HepG2 (cell line): ENCODE results near the gene LRGUK. TPM values are rescaled to one million over a fixed set of nuclear protein-coding genes. Genes with fewer than 3 reads are reported as not detected.

ENCODE experiments used
- ATAC-seq: fragments of 200-7000 bp; cut with Tn5 transposase; 3 replicates; pipeline ENCODE4 v1.9.1; 2020; ENCODE audit warnings: mild to moderate bottlenecking, moderate library complexity
- BruUV-seq: library from RNA; stranded (reverse); fragments of 400-500 nt; replicated peaks from 2 replicates; lab custom pipeline; 2021; lab: Mats Ljungman, UMichigan
- CTCF ChIA-PET: fragments of 300-600 bp; formaldehyde crosslinking; extraction: SDS; loops from one replicate; lab custom pipeline; 2021; ENCODE audit warnings: low total read pairs, inconsistent platforms, low intra/inter-chr PET ratio; lab: Yijun Ruan, JAX
- POLR2A ChIA-PET: fragments of 350-600 bp; sonication (Branson Sonifier 250); formaldehyde crosslinking; loops from one replicate; lab custom pipeline; 2020; ENCODE audit warnings: antibody characterized with exemption, inconsistent platforms; lab: Yijun Ruan, JAX
- DNase-seq: peaks from one replicate; pipeline ENCODE4 v3.0.0-alpha.2; 2015; ENCODE audit warnings: low spot score
- FAIRE-seq: peaks from 3 replicates; lab custom pipeline; 2011; peaks lifted over from hg19 to GRCh38; lab: Jason Lieb, UNC
- H2AFZ ChIP-seq: one replicate; pipeline ENCODE4 v1.6.1; 2011; ENCODE audit warnings: low read length, inconsistent platforms
- H3K27ac ChIP-seq: fragments of 300-600 bp; 3 replicates; pipeline ENCODE4 v1.8.0; 2011; ENCODE audit warnings: mixed run types, mild to moderate bottlenecking, mixed read lengths, low read length, inconsistent platforms; ENCODE audit not compliant: insufficient read depth; ENCODE audit errors: extremely low read length
- H3K27me3 ChIP-seq, 2 experiments: fragments of 200-600 bp in 1 of 2; 2 replicates in 1 of 2; 3 replicates in 1 of 2; pipeline versions ENCODE4 v1.6.0 to v1.8.0; 2011; ENCODE audit warnings: low read length in 2 of 2, mild to moderate bottlenecking in 2 of 2, moderate library complexity in 2 of 2, inconsistent platforms in 1 of 2; ENCODE audit not compliant: insufficient read depth in 2 of 2, control insufficient read depth in 1 of 2
- H3K36me3 ChIP-seq, 2 experiments: fragments of 200-600 bp in 1 of 2; replicated peaks in 1 of 2; 2 replicates in 1 of 2; 3 replicates in 1 of 2; pipeline versions ENCODE4 v1.5.1 to v1.8.0; 2011; ENCODE audit warnings: low read length in 2 of 2, inconsistent platforms in 1 of 2; ENCODE audit not compliant: insufficient read depth in 2 of 2, control insufficient read depth in 1 of 2
- H3K4me1 ChIP-seq: 2 replicates; pipeline ENCODE4 v1.5.1; 2012; ENCODE audit warnings: low read length, inconsistent platforms; ENCODE audit not compliant: insufficient read depth
- H3K4me2 ChIP-seq: 2 replicates; pipeline ENCODE4 v1.6.0; 2011; ENCODE audit warnings: low read depth, low read length, inconsistent platforms
- H3K4me3 ChIP-seq, 3 experiments: fragments of 200-600 bp in 1 of 3; sonication (generic), shearing (Covaris generic) in 1 of 3; replicated peaks in 1 of 3; 2 replicates each; pipeline ENCODE4 v1.5.1; 2011 to 2016; ENCODE audit warnings: low read length in 3 of 3, inconsistent platforms in 2 of 3, low read depth in 2 of 3, mild to moderate bottlenecking in 2 of 3, control low read depth in 1 of 3, mixed read lengths in 1 of 3; ENCODE audit not compliant: insufficient read depth in 1 of 3
- H3K79me2 ChIP-seq: one replicate; pipeline ENCODE4 v1.6.1; 2011; ENCODE audit warnings: low read length, inconsistent platforms; ENCODE audit not compliant: insufficient read depth
- H3K9ac ChIP-seq: 2 replicates; pipeline ENCODE4 v1.6.0; 2011; ENCODE audit warnings: mild to moderate bottlenecking, low read depth, low read length, inconsistent platforms; ENCODE audit not compliant: insufficient read depth
- H3K9me3 ChIP-seq: 2 replicates; pipeline ENCODE4 v1.5.1; 2012; ENCODE audit warnings: mild to moderate bottlenecking, low read length
- H4K20me1 ChIP-seq: 2 replicates; pipeline ENCODE4 v1.6.0; 2011; ENCODE audit warnings: inconsistent platforms, mild to moderate bottlenecking, low read length, moderate library complexity; ENCODE audit not compliant: insufficient read depth
- ARNT ChIP-seq: fragments of 450-650 bp; IDR thresholded peaks from 2 replicates; pipeline ENCODE4 v1.6.1; 2017
- ATRX ChIP-seq: sonication (generic); formaldehyde crosslinking; IDR thresholded peaks from 2 replicates; pipeline ENCODE4 v1.4.0; 2020; ENCODE audit warnings: missing genetic modification reagents, borderline replicate concordance
- FOXM1 ChIP-seq: sonication (generic); formaldehyde crosslinking; IDR thresholded peaks from 2 replicates; pipeline ENCODE4 v1.5.0; 2020; ENCODE audit warnings: missing genetic modification reagents
- HDAC6 ChIP-seq: fragments of 200-600 bp; sonication (generic); IDR thresholded peaks from 2 replicates; pipeline ENCODE4 v1.7.0; 2017; ENCODE audit warnings: mild to moderate bottlenecking, antibody characterized with exemption, low read length, low read depth
- MED1 ChIP-seq: sonication (generic); formaldehyde crosslinking; IDR thresholded peaks from 2 replicates; pipeline ENCODE4 v1.4.0; 2020; ENCODE audit warnings: missing genetic modification reagents
- MEIS1 ChIP-seq: sonication (generic); formaldehyde crosslinking; IDR thresholded peaks from 2 replicates; pipeline ENCODE4 v1.9.0; 2021; ENCODE audit warnings: mild to moderate bottlenecking, missing genetic modification reagents, moderate library complexity, borderline replicate concordance
- PREB ChIP-seq: sonication (generic); formaldehyde crosslinking; IDR thresholded peaks from 2 replicates; pipeline ENCODE4 v1.4.0; 2020; ENCODE audit warnings: missing genetic modification reagents
- RFX1 ChIP-seq: fragments of 450-650 bp; IDR thresholded peaks from 2 replicates; pipeline ENCODE4 v1.6.1; 2017
- SIX4 ChIP-seq: sonication (generic); formaldehyde crosslinking; IDR thresholded peaks from 2 replicates; pipeline ENCODE4 v1.4.0; 2020; ENCODE audit warnings: missing genetic modification reagents
- STAG1 ChIP-seq: sonication (generic); formaldehyde crosslinking; IDR thresholded peaks from 2 replicates; pipeline ENCODE4 v1.4.0; 2020; ENCODE audit warnings: missing genetic modification reagents
- ZBTB42 ChIP-seq: sonication (generic); formaldehyde crosslinking; IDR thresholded peaks from 2 replicates; pipeline ENCODE4 v1.5.0; 2020; ENCODE audit warnings: mild to moderate bottlenecking, missing genetic modification reagents
- ZNF225 ChIP-seq: sonication (generic); formaldehyde crosslinking; IDR thresholded peaks from 2 replicates; pipeline ENCODE4 v1.4.0; 2020; ENCODE audit warnings: mild to moderate bottlenecking, missing genetic modification reagents
- ZNF501 ChIP-seq: sonication (generic); formaldehyde crosslinking; IDR thresholded peaks from 2 replicates; pipeline ENCODE4 v1.5.1; 2020; ENCODE audit warnings: mild to moderate bottlenecking, moderate library complexity, missing genetic modification reagents
- ZNF530 ChIP-seq: sonication (generic); formaldehyde crosslinking; IDR thresholded peaks from 2 replicates; pipeline ENCODE4 v1.5.0; 2020; ENCODE audit warnings: low read depth, mild to moderate bottlenecking, missing genetic modification reagents
- ZNF670 ChIP-seq: sonication (generic); formaldehyde crosslinking; IDR thresholded peaks from 2 replicates; pipeline ENCODE4 v1.8.0; 2022; ENCODE audit warnings: mild to moderate bottlenecking, missing genetic modification reagents, borderline replicate concordance
- ZNF747 ChIP-seq: sonication (generic); formaldehyde crosslinking; IDR thresholded peaks from 2 replicates; pipeline ENCODE4 v1.8.1; 2023; ENCODE audit warnings: missing genetic modification reagents, mild to moderate bottlenecking, borderline replicate concordance
- WGBS: methylation state at CpG from one replicate; pipeline ENCODE4 v1.1.6; 2017; ENCODE audit warnings: low lambda C conversion rate; 5-methylcytosine and 5-hydroxymethylcytosine counted together
- in situ Hi-C: cut with HindIII; loops from 2 replicates; pipeline ENCODE4 v1.10.0; 2017; ENCODE audit warnings: low pct_unique_long_range_greater_than_20kb; ENCODE audit not compliant: extremely low pct_ligation_motif_present
- intact Hi-C: fragments of 100-400 bp; cut with micrococcal nuclease; formaldehyde crosslinking; loops from one replicate; pipeline ENCODE4 v1.10.0; 2022; ENCODE audit not compliant: unreplicated experiment
- polyA plus RNA-seq, 8 experiments: library from polyadenylated mRNA; depleted of rRNA in 3 of 8; stranded (reverse) in 7 of 8; unstranded in 1 of 8; fragments of >200 nt; fragmentation: Illumina TruSeq in 4 of 8; extraction: Trizol in 4 of 8; gene quantifications; 2 replicates each; pipeline versions ENCODE4 v1.2.1 to v1.2.3, GENCODE V29; 2011 to 2016; ENCODE audit warnings: low read depth in 4 of 8, missing spikeins in 1 of 8, mixed read lengths in 1 of 8; ENCODE audit not compliant: insufficient read depth in 1 of 8
- total RNA-seq, 5 experiments: library from RNA; depleted of rRNA; stranded (reverse); fragments of >200 nt; fragmentation: Illumina TruSeq; extraction: Trizol; gene quantifications; 2 replicates each; pipeline ENCODE4 v1.2.3, GENCODE V29; 2016; ENCODE audit warnings: low read depth in 1 of 5
- TF ChIP-seq, protein P1 (sequence below): IDR thresholded peaks from 2 replicates; pipeline ENCODE4 v1.6.1; 2016; ENCODE audit warnings: mild to moderate bottlenecking, missing biosample characterization, missing genetic modification reagents
- TF ChIP-seq, protein P2 (sequence below): sonication (generic); formaldehyde crosslinking; IDR thresholded peaks from 2 replicates; pipeline ENCODE4 v1.5.1; 2020; ENCODE audit warnings: missing genetic modification reagents, mild to moderate bottlenecking, borderline replicate concordance

LRGUK gene
- total and polyA plus RNA-seq, 2 of the 13 experiments (the other 11 are each of a cell fraction or from before 2014, with no cell fraction given): 0.18 to 0.20 TPM

DNA sequence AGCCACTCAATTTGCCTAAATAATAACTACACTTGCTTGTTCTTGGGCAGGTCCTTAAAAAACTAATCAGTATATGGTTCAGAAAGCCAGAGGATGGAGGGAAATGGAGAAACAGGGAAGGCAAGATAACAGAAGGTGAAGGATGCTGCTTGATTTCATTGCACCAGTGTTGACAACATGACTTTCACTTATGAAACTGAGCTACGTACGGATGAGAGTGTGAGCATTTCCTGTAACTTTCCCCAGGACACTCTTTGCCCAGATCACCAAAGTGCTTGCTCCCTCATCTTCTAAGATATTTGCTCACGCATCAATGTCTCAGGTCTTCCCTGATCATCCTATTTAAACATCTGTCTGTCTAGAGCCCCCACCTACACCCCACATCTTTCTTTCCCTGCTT, 152.2 kb downstream of the LRGUK start:
- H2AFZ ChIP-seq: no peak overlapping the region
- no peak overlapping the region for H3K4me3 ChIP-seq
- intact Hi-C loops (no loop called here), in situ Hi-C loops (no loop called here)
- peaks cover 6% of the 10 kb centered on the region; the same call in 1 of the 2 replicates for H3K4me1 ChIP-seq
- H3K79me2 ChIP-seq: no peaks in the 10 kb centered on the region
- no peaks in the 10 kb centered on the region for H4K20me1 ChIP-seq
- H3K27ac ChIP-seq: no peak overlapping the region
- H3K27me3 ChIP-seq: no peaks in the 10 kb centered on the region
- no peak for FAIRE-seq
- DNase-seq: no peak
- H3K9me3 ChIP-seq: no peaks in the 10 kb centered on the region
- WGBS: 12% methylated on average over 3 of the region's 3 CpGs
- no peak overlapping the region for H3K9ac ChIP-seq
- H3K36me3 ChIP-seq: no peaks in the 10 kb centered on the region
- H3K4me2 ChIP-seq: no peak overlapping the region
- CTCF ChIA-PET: no interaction called here
- TF ChIP-seq HDAC6 (no peak), ZBTB42 (no peak), MED1 (CRISPR knock-in tag) (no peak), ZNF530 (CRISPR knock-in tag) (no peak), FOXM1 (CRISPR knock-in tag) (no peak), MEIS1 (CRISPR knock-in tag) (no peak), ZNF501 (CRISPR knock-in tag) (no peak), STAG1 (CRISPR knock-in tag) (no peak), ZNF670 (CRISPR knock-in tag) (no peak), RFX1 (no peak), ZNF225 (CRISPR knock-in tag) (no peak), PREB (CRISPR knock-in tag) (no peak), ATRX (no peak), ZNF747 (no peak), SIX4 (CRISPR knock-in tag) (no peak), ARNT (no peak)
- TF ChIP-seq, protein P1, sequence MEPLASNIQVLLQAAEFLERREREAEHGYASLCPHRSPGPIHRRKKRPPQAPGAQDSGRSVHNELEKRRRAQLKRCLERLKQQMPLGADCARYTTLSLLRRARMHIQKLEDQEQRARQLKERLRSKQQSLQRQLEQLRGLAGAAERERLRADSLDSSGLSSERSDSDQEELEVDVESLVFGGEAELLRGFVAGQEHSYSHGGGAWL (CRISPR knock-in tag): no peak
- TF ChIP-seq, protein P2, sequence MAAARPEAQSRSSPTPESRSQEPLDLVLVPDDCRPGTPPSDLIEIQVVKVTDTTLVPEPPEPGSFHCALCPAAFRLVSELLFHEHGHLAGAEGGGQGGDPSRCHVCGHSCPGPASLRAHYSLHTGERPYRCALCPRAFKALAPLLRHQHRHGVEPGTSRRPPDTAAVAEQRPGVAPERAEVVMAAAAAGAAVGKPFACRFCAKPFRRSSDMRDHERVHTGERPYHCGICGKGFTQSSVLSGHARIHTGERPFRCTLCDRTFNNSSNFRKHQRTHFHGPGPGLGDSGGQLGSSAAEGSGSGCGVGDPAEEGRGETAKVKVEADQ (CRISPR knock-in tag): no peak
- no TSS peak for BruUV-seq
- POLR2A ChIA-PET: no interaction called here
- ATAC-seq: no peak
